Upper lobe of left lung (tissue), 6 donors: Measurements from ENCODE around the gene AFAP1L2. TPM values are rescaled to one million over a fixed set of nuclear protein-coding genes. Genes with fewer than 3 reads are reported as not detected.

Source experiments
- ATAC-seq, 2 donors: fragments of 200-7000 bp; cut with Tn5 transposase; one replicate each; pipeline ENCODE4 v1.9.1; 2022; ENCODE audit warnings: mild to moderate bottlenecking in 2 of 2, moderate library complexity in 2 of 2; ENCODE audit not compliant: low FRiP score in 2 of 2
- DNase-seq, 2 donors: peaks; one replicate each; pipeline ENCODE4 v3.0.0-alpha.2; 2019 to 2020
- H3K27ac ChIP-seq, 4 donors: fragments of 200-600 bp; sonication (generic); one replicate each; pipeline ENCODE4 v1.5.1; 2016 to 2019
- H3K27me3 ChIP-seq, 4 donors: fragments of 200-600 bp; sonication (generic); one replicate each; pipeline ENCODE4 v1.5.1; 2017 to 2019
- H3K36me3 ChIP-seq, 4 donors: fragments of 200-600 bp; sonication (generic); one replicate each; pipeline ENCODE4 v1.5.1; 2016 to 2019
- H3K4me1 ChIP-seq, 4 donors: fragments of 200-600 bp; sonication (generic); one replicate each; pipeline ENCODE4 v1.5.1; 2018 to 2019
- H3K4me3 ChIP-seq, 4 donors: fragments of 200-600 bp; sonication (generic); one replicate each; pipeline ENCODE4 v1.5.1; 2017 to 2019; ENCODE audit warnings: mild to moderate bottlenecking in 2 of 4, moderate library complexity in 1 of 4
- H3K9me3 ChIP-seq, 4 donors: fragments of 200-600 bp; sonication (generic); one replicate each; pipeline ENCODE4 v1.5.1; 2018 to 2019
- EP300 ChIP-seq, 4 donors: sonication (generic); formaldehyde crosslinking; IDR thresholded peaks; one replicate each; pipeline ENCODE4 v1.5.1; 2017; ENCODE audit warnings: antibody characterized with exemption in 4 of 4, control low read depth in 2 of 4
- POLR2A ChIP-seq, 4 donors: fragments of 450-650 bp; IDR thresholded peaks; one replicate each; pipeline ENCODE4 v1.5.1; 2016 to 2017; ENCODE audit warnings: antibody characterized with exemption in 4 of 4, mild to moderate bottlenecking in 2 of 4
- POLR2AphosphoS5 ChIP-seq, 2 donors: sonication (generic); formaldehyde crosslinking; IDR thresholded peaks; one replicate each; pipeline ENCODE4 v1.5.1; 2017; ENCODE audit warnings: antibody characterized with exemption in 2 of 2
- WGBS, 2 donors: methylation state at CpG; one replicate each; pipeline ENCODE4 v1.1.5; 2017 to 2018; 5-methylcytosine and 5-hydroxymethylcytosine counted together
- total RNA-seq, 6 donors: library from RNA; depleted of rRNA in 4 of 6; stranded (reverse); fragments of >200 nt in 4 of 6; gene quantifications; one replicate each; pipeline versions ENCODE4 v1.1.0 to v1.2.1, GENCODE V29; 2016 to 2021
- TF ChIP-seq, protein P1 (sequence below), 6 experiments: fragments of 450-650 bp in 4 of 6; fragments of 200-600 bp in 2 of 6; sonication (generic) in 2 of 6; IDR thresholded peaks; one replicate each; pipeline ENCODE4 v1.5.1; 2016 to 2019; ENCODE audit warnings: antibody characterized with exemption in 6 of 6
- donor health status: DM: no; HTN: no; CAD: no; lungs with moderate emphysema.
- donor health status: DM: no; HTN: yes; CAD: no; lungs with severe emphysema.

Gene AFAP1L2
- total RNA-seq, 6 donors from 2014 or later, result 2.3 to 9.6 (median 3.4) TPM

- peaks cover 0 to 12% (median 0%) of the 10 kb centered on the region in 4 donors for H3K4me1 ChIP-seq
- H3K27ac ChIP-seq, result no peak overlapping the region
- DNase-seq, result peak in 1 of 2 donors; percentile 64
- ATAC-seq, result no peak
- H3K36me3 ChIP-seq, result no peaks in the 10 kb centered on the region
- WGBS, 2 donors, result 89% methylated on average over 13 to 22 of the region's 22 CpGs
- H3K9me3 ChIP-seq, result no peaks in the 10 kb centered on the region
- TF ChIP-seq, protein P1, sequence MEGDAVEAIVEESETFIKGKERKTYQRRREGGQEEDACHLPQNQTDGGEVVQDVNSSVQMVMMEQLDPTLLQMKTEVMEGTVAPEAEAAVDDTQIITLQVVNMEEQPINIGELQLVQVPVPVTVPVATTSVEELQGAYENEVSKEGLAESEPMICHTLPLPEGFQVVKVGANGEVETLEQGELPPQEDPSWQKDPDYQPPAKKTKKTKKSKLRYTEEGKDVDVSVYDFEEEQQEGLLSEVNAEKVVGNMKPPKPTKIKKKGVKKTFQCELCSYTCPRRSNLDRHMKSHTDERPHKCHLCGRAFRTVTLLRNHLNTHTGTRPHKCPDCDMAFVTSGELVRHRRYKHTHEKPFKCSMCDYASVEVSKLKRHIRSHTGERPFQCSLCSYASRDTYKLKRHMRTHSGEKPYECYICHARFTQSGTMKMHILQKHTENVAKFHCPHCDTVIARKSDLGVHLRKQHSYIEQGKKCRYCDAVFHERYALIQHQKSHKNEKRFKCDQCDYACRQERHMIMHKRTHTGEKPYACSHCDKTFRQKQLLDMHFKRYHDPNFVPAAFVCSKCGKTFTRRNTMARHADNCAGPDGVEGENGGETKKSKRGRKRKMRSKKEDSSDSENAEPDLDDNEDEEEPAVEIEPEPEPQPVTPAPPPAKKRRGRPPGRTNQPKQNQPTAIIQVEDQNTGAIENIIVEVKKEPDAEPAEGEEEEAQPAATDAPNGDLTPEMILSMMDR (IDR thresholded peaks at IDR 0.05), result no peak
- no peak for TF ChIP-seq POLR2A (IDR thresholded peaks at IDR 0.05)
- H3K27me3 ChIP-seq, result no peaks in the 10 kb centered on the region
- H3K4me3 ChIP-seq, result no peak overlapping the region
These were observed 126.0 kb downstream of the AFAP1L2 start for GRCh38 chr10:114278140-114278883.

DNA sequence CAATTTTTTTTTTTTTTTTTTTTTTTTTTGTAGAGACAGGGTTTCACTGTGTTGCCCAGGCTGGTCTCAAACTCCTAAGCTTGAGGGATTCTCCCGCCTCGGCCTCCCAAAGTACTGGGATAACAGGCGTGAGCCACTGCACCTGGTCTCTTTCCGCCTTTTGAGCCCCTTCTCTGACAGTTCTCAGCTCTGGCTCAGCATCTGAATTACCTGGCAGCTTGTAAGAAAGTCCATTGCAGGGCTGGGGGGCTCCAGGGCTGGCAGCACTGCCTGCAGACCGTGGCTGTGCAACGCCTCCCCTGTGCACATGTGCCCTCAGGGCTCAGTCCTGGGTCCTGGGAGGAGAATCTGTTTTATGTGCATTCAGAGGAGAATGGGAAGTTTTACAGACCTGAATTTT, 127.6 kb downstream of the AFAP1L2 start:
- 96% methylated on average over 6 of the region's 6 CpGs for WGBS, 2 donors

DNA sequence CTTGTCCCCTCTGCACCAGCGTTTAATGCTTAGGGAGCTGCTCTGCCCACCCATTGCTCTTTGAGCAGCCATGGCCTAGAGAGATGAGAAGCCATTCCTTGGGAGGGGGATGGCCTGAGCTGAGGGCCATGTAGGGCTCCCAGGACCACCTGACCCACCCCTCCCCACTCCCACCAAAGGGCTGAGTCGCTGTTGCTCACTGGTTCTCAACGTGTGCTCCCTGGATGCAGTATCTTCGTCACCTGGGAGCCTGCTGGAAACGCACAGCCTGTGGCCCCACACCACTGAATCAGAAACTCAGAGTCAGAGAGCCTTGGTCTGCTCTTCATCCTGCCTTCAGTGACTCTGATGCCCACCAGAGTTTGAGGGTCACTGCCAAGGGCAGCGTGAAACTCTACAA, 128.2 kb downstream of the AFAP1L2 start:
- Histone ChIP-seq H3K27ac (no peak overlapping the region), H3K4me1 (peaks cover 0 to 5% (median 2%) of the 10 kb centered on the region in 4 donors), H3K27me3 (no peaks in the 10 kb centered on the region), H3K4me3 (no peak overlapping the region), H3K36me3 (no peaks in the 10 kb centered on the region), H3K9me3 (no peaks in the 10 kb centered on the region)
- DNase-seq, result no peak
- TF ChIP-seq EP300 (IDR thresholded peaks at IDR 0.05) (no peak), POLR2AphosphoS5 (IDR thresholded peaks at IDR 0.05) (no peak), POLR2A (IDR thresholded peaks at IDR 0.05) (no peak)
- TF ChIP-seq, protein P1 (IDR thresholded peaks at IDR 0.05), result no peak
- 97 to 98% methylated on average over 3 to 6 of the region's 6 CpGs for WGBS, 2 donors
- ATAC-seq, result no peak

More for the DNA sequence above, 127.6 kb downstream of the AFAP1L2 start:
- H3K9me3 ChIP-seq, result no peaks in the 10 kb centered on the region
- peaks cover 0 to 5% (median 0%) of the 10 kb centered on the region in 4 donors for H3K4me1 ChIP-seq
- no peaks in the 10 kb centered on the region for H3K27me3 ChIP-seq
- H3K36me3 ChIP-seq, result no peaks in the 10 kb centered on the region
- ATAC-seq (no peak), DNase-seq (peak in 1 of 2 donors; percentile 49)
- H3K4me3 ChIP-seq, result no peak overlapping the region
- TF ChIP-seq, protein P1 (IDR thresholded peaks at IDR 0.05), result no peak
- TF ChIP-seq POLR2A (IDR thresholded peaks at IDR 0.05), result no peak
- no peak for TF ChIP-seq POLR2AphosphoS5 (IDR thresholded peaks at IDR 0.05)
- TF ChIP-seq EP300 (IDR thresholded peaks at IDR 0.05), result no peak
- H3K27ac ChIP-seq, result no peak overlapping the region

- no peaks in the 10 kb centered on the region for H3K36me3 ChIP-seq
These were observed 129.5 kb downstream of the AFAP1L2 start for GRCh38 chr10:114274616-114275453.

DNA sequence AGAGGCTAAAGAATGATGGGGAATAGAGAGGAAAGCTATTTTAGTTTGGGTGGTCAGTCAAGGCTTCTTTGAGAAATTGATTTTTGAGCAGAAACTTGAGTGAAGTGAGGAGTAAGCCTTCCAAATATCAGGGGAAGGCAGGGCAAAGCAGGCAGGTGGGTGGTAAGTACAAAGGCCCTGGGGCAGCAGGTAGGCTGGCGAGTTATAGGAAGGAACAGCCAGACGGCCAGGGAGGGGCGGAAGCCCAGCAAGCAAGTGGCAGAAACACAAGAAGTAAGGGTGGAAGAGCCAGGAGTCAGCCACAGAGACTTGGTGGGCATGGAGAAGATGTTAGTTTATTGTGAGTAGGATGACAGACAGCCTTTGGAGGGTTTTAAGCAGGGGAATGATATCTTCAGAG, 130.4 kb downstream of the AFAP1L2 start:
- Histone ChIP-seq H3K27ac (no peak overlapping the region), H3K27me3 (no peaks in the 10 kb centered on the region), H3K36me3 (no peaks in the 10 kb centered on the region), H3K4me1 (peaks cover 0 to 7% (median 3%) of the 10 kb centered on the region in 4 donors), H3K9me3 (no peaks in the 10 kb centered on the region), H3K4me3 (no peak overlapping the region)
- TF ChIP-seq POLR2A (IDR thresholded peaks at IDR 0.05), result no peak
- no peak for TF ChIP-seq POLR2AphosphoS5 (IDR thresholded peaks at IDR 0.05)
- TF ChIP-seq, protein P1 (IDR thresholded peaks at IDR 0.05), result no peak
- TF ChIP-seq EP300 (IDR thresholded peaks at IDR 0.05), result no peak
- ATAC-seq (no peak), DNase-seq (no peak)
- WGBS, 2 donors, result 81 to 97% methylated on average over 3 of the region's 3 CpGs

More at GRCh38 chr10:114274616-114275453, 129.5 kb downstream of the AFAP1L2 start:
- DNase-seq (no peak), ATAC-seq (no peak)
- no peak overlapping the region for H3K4me3 ChIP-seq
- no peak for TF ChIP-seq POLR2A (IDR thresholded peaks at IDR 0.05)
- no peak for TF ChIP-seq EP300 (IDR thresholded peaks at IDR 0.05)
- TF ChIP-seq POLR2AphosphoS5 (IDR thresholded peaks at IDR 0.05), result no peak
- no peaks in the 10 kb centered on the region for H3K9me3 ChIP-seq
- 92 to 96% methylated on average over 16 of the region's 16 CpGs for WGBS, 2 donors
- H3K27ac ChIP-seq, result no peak overlapping the region
- H3K27me3 ChIP-seq, result no peaks in the 10 kb centered on the region
- H3K4me1 ChIP-seq, result peaks cover 0 to 7% (median 3%) of the 10 kb centered on the region in 4 donors
